Stimulated activated CD8-positive, alpha-beta memory T cell treated with anti-CD3 and anti-CD28 coated beads, Interleukin-4, amount 100 ng/mL, for 4 hours (primary cell): ENCODE data around the gene NRXN3.
"Not testable (repeated sequence)": the region's sequence is repeated elsewhere in the genome, so short reads cannot be mapped to it uniquely, and the experiment has no call there.

Source experiments
- DNase-seq, 2 donors: peaks; one replicate each; pipeline ENCODE4 v3.0.0-alpha.2; 2020; ENCODE audit warnings: low read depth in 2 of 2, low spot score in 1 of 2

NRXN3 gene

DNA sequence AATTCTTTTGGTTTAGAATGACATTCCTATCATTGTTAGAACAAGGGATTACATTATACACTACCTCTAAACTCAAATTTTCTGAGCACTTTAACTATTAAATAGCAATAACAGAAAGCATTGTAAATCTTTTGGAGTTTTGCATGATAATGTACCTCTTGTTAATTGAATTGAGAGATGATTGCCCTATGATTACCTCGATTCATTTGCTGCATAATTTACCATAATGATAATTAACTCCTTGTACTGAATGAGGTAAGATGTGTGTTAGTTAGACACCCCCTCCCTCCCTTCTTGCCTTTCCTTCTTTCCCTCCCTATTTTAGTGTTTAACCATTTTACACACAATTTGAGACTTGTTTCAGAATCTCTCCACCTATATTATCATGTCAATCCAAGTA, 1572.0 kb downstream of the NRXN3 start:
- DNase-seq, result no peak

DNA sequence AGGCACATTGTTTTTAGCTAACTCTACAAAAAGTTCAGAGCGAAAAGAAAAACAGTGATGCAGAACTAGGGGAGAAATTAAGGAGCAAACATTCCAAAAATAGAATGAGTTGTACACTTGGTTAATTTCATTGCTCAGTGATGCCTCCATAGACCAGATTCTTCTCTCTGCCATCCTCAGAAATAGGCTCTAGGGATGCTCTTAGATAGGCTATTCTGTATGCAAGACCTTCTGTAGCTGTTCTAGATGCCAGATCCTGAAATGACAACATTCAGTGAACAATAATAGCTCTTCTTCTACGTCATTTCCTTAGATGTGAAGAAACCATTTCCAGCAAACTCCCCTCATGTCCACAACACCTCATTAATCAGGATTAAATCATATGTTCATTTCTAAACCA, 1574.9 kb downstream of the NRXN3 start:
- DNase-seq, result no peak

DNA sequence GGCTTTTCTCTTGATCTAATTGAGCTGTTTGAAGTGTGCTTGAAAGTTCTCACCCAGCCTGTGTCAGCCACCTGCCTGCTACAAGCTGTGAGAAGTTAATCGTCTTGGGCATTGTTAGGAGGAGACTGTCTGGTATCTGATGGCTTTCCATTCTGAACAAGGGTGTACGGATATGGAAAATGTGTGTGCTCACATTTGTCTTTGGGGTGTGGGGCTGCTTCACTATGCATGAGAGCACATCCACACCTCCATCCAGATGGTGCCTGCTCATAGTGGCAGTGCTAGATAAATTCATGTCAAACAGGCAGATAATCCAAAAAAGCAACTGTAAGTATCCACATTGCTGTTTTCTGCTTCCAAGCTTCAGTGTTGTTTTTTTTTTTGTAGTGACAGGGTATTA, 1578.9 kb downstream of the NRXN3 start:
- DNase-seq, result no peak

DNA sequence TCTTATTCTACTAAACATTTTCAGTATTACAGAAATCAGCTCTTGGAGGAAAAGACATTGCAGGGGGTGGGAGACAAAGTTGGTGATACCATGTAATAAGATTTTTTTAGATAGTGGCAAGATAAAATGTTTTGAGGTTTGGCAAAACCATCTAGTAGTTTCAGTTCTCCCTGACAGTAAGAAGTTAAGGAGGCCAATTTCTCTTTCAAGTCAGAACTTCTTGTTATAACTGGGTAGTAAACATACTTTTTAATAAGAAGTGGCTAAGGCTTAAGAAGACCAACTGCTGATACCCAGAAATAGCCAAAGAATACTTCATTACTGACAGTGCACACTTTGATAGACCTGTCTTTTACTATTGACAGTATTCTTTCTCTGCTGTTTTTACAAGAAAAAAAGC, 1588.8 kb downstream of the NRXN3 start:
- no peak for DNase-seq

DNA sequence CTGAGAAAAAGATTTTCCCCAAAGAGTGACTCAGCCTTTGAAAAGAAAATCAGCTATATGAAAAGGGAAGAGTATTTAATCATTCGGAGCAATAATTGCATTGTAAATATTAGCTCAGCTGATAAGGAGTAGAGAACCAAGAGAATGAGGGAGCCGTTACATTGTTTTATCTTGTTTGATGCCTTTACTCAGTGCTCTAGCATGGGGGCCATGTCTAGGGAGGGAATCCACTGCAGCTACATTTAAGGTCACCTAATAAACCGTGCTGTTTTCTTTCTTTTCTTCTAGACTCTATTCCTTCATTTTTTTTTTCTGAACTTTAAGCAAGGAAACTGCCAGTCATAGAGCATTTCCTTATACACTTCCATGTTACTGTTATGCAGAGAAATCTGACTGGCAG, 1594.2 kb downstream of the NRXN3 start:
- no peak for DNase-seq

DNA sequence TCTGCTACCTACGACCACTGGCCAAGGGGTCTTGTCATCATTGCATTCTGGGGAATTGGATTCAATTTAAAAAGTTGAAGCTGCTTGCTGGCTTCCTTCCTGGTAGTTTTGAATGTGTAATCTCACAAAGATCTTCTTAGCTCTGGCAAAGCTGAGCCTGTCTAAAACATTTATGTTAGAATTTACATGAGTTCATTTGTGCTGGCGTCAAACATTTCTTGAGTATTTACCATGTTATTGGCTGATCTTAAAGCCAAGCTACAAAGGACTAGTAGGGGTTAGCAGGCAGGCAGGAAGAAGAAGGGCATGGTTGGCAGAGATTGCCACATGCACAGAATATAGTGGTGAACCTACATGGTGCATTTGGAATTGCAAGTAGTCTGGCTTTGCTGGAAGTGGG, 1596.3 kb downstream of the NRXN3 start:
- no peak for DNase-seq

DNA sequence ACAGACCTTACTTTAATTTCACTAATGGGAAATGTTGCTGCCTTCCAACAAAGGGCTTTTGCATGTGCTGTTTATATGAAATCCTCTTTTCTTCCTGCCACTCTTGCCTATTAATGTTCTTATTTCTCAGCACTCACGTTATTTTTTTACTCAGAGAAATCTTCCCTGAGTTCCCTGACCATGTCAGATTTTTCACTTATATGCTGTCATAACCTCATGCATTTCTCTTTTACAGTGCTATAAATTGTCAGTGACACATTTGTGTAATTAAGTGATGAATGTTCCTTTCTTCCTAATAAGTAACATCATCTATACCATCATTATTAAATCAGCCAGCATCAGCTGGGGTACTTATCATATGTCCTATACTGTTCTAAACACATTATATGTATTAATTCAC, 1597.1 kb downstream of the NRXN3 start:
- no peak for DNase-seq

DNA sequence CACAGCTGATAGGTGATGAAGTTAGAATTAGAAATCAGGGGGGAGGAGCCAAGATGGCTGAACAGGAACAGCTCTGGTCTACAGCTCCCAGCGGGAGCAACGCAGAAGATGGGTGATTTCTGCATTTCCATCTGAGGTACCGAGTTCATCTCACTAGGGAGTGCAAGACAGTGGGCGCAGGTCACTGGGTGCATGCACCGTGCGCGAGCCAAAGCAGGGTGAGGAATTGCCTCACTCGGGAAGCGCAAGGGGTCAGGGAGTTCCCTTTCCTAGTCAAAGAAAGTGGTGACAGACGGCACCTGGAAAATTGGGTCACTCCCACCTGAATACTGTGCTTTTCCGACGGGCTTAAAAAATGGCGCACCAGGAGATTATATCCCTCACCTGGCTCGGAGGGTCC, 1597.5 kb downstream of the NRXN3 start:
- not testable (repeated sequence) for DNase-seq

DNA sequence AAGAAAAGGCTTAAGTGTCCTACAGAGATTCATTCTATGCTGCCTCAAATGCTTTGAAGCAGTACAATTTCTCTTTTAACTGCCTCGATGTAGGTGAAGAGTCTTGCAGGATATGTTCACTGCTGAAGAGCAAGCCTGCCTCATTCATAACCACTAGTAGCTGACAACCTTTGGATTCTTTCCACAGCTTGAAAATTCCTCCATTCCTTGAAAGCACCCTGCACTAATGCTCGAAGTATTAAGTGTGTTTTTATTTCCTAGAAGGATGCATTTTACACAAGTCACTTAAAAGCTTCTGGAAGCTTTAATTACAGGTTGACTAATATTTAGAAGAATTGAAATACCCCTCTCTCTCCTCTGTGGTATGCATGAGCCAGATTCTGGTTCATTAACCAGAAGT, 1611.7 kb downstream of the NRXN3 start:
- no peak for DNase-seq

DNA sequence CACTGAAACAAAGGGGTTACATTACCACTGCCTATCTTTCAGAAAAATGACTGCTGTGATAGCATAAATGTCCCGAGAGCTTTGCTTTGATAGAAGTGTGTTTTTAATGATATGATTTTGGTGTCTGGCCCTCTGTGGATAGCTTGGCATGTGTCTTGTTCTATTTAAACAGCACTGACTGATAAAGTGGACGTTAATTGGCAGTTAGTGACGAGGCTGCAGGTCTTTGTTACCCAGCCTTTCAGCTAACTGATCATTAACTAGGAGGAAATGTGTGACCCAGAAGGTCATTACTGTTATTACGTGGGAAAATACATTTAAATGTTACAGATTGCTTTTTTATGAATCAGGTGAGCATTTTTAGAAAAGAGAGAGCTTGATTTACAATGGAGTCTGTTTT, 1612.9 kb downstream of the NRXN3 start:
- DNase-seq, result no peak

DNA sequence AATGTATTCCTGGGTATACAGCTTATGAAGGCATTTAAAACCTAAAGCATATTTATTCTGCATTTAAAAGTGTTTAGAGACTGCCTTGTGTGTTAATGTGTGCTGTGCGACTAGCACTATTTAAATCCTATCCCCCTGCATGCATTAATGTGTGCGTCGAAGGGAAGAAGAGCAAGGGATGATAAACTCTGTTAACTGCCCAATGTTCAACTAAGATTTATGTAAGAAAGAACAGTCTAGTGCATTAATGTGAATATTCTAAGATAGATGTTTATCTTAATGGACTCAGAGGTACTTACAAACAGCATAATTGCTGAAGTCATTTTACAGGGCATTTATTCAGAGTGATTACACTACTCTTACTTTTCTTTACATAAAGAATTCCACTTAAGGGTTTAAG, 1616.3 kb downstream of the NRXN3 start:
- no peak for DNase-seq

DNA sequence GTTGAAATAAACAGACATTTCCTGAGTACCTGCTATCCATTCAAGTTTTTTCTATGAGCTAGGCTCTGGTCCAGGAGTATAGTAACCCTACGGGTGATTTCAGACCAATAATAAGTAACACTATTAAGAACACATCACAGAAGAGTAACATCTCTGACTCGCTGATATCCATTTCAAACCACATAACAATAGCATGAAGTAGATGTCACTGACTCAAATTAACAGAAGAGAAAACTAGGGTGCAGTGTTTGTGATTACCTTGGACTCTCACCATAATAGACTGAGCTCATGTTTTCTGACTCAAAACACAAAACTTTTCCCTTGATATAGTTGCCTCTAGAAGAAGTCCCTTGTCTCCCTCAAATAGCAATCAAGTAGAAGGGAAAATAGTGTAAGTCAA, 1618.2 kb downstream of the NRXN3 start:
- no peak for DNase-seq

DNA sequence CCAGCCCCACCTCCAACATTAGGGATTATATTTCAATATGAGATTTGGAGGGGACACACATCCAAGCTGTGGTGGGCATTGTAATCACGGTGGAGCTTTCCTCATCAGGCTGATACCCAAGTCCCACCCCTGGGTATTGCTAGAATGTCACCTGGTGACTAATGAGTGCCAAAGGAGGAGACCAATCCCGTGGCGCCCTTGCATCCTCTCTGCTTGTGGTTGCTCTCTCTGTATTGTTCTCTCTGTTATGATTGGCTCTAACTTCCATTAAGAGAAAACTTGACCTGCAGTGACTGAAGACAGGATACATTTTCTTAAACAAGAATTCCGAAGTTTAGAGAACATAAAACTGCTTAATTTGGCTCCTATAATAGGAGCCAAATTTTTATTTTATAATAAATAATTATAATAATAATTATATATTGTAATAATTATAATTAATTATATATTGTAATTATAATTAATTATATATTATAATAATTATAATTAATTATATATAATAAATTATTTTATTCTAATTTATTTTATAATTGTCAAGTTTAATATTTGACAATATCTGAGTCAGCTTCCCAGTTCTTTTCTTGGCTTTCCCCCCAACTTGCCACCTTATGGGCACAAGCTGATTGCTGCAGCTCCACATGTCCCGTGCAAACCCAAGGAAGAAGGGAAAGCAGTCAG, 1621.0 kb downstream of the NRXN3 start:
- DNase-seq, result no peak

DNA sequence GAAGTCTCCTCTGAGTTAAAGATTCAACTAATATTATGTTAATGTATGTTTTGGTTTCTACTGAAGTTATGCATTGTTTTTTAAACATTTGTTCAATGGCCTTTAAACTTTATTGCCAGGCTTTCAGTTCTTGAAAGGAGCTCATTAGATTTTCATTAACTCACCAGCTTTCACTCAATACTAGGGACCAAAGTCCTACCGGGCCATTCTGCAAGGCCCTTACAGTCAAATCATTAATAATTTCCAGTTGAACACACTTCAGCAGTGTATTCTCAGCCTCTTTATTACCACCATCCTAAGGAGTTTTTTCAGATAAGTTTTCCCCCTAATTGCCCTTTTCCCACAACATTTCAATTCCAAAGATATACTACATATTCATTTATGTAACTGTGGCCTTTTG, 1631.9 kb downstream of the NRXN3 start:
- DNase-seq, result no peak

DNA sequence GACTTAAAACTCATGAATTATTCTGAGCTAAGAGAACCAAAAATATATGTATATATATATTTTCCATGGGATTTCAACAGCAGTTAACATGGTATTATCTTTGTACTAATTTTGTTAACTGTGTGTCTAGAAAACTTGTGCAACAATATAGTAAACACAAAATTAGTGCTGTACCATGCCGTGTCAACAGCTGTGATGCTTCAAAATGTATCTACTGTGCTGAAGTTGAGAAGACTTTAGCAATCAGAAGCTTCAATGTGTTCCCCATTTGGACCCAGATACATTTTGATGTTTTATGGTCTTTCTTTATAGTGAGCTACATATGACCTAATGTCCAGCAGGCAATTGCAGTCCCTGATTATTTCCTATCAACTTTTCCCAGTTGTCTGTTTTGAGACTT, 1635.5 kb downstream of the NRXN3 start:
- no peak for DNase-seq

DNA sequence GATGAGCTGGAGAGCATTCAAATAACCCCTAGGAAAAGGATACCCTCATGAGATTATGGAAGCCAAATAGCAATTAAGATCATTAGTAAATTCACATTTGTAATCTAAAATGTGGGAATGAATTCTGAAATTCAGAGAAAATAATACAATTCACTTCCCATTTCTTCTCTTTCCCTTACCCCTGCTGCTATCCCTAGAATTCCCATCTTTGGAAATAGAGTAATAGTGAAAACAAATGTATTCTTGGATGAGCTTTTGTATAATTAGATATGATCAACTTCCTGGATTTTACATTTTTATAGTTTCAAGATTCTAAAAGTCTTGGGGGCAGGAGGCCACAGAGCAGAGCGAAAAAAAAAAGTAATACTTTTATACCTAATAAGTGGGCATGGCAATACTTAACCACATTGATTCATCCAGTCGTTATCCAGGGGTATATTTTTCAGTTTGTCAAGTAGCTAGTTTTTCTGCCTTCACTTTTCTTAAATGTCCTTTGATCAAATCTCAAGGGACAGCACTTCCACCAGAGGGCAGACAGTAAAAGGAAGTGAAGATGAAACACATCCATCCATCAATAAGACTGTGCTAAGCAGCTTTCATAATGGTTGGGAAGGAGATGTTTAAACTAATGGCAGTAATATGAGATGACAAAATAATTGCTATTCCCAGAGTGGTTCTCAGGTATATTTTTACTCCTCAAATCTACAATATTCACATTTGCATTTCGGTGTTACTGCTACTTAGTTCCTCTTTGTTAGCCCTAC, 1639.9 kb downstream of the NRXN3 start:
- DNase-seq, result no peak

DNA sequence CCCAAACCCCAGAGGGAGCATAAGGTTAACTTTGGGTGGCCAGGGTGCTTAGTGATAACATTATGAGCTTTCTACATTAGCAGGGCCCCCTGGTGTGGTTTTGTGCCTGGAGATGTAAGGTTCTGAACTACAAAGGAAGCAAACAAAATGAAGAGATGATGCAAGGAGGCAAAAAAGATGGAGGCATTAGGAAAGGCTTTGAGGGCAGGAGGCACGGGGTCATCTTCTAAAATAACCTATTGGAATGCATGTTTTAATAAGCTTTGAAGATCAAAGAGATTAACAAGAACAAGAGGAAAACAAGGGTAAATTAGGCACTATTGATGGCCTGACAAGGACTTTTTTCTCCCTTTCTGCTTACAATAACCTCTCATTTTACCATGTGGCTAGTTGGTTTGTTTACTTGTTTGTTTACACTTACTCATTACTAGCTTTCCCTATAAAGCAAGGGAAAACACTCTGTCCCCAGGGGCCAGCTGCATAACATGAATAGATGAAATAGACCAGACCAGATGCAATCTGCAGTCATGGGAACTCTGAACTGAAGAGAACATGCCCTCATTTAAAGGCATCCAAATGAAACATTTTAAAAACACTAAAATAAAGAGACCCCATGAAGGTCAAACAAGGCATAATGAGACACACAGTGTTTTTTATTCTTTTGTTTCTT, 1650.8 kb downstream of the NRXN3 start:
- DNase-seq, result no peak

DNA sequence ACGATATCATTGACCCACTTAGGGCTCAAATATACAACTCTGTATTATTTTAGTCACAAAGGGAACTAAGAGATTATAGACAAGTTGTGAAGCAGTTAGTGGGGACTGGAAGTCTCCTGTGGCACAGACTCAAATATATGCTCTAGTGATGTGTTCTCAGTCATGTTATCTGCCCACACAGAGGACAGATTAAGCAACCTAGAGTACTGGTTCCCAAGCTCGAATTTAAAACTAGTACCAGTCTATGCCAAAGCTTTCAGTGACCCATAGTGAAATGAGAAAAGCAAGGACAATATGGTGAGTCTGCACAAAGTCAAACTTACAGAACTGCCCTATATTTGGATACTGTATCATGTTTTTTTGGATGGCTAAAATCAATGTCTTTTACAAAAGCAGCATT, 1651.9 kb downstream of the NRXN3 start:
- no peak for DNase-seq

DNA sequence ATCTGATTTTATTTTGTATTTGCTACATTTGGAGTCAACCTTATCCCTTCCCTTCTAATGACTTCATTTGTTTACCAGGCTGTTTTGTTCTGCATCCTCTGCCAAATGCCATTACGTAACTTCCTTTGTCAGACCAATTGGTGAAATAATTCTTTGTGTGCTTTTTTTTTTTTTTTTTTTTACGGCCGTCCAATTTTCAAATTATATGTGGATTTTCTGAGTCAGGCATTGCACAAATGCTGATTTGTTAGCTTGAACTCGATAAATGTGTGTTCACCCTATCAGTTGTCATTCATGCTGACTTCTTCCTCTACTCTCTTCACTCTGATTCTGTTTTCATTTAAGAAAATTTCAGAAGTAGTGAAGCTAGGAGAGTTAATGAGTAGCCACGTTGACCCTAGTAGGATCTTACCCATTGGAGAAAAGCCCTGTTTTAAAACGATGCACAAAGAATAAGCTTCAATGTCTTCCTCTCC, 1654.9 kb downstream of the NRXN3 start:
- DNase-seq, result no peak

DNA sequence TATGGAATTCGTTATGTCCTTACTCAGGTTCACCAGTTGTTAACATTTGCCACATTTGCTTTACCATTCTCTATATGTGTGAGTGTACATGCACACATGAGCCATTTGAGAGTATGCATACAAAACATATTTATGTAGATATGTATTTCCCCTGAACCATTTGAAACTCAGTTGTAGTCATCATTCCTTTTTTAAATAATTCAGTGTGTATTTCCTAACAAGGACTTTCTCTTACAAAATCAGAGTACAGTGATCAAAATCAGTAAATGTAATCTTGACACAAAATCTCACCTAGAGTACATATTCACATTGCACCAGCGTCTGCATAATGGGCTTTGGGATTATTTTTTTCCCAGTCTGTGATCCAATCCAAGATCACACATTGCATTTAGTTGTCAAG, 1656.2 kb downstream of the NRXN3 start:
- no peak for DNase-seq

DNA sequence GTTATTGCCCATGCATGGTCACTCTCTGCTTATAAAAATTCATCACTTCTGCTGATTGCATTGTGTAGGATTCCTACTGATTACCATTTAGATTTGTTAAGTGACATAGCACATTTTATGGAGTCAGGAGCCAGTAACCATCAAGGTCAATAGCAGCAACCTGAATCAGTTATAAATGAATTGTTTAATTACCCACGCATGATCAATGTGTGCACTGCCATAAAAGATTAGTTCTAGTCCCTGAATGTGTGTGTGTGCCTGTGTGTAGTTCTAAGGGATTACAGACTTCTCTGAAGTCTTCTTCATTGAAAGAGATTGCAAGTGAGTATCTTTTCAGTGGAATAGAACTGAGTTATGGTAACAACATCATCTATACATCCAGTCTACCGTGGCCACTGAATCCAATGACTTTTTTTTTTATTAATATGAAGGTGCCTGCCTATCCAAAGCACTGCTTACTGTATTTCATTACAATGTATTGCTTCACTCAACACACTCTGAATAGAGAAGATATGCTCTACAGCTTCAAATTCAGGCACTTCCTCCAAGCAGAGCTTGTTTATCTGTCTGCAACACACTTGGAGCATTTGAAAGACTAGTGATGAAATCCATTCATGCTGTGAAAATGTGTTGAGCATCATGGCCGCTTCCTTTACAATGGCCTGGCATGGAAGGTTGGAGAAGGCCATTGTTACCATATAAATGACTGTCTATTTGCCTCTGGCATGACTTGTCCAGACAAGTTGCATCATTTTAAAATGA, 1659.4 kb downstream of the NRXN3 start:
- no peak for DNase-seq
